HepG2 (cell line): ENCODE results near the gene MEF2B. TPM values are rescaled to one million over a fixed set of nuclear protein-coding genes. Genes with fewer than 3 reads are reported as not detected.
A peak's percentile ranks its signal among the peaks of the same experiment; 100 is the strongest.

Experiments
- CEBPG ChIP-seq: IDR thresholded peaks from 2 replicates; pipeline ENCODE4 v1.6.1; 2016
- ELF4 ChIP-seq: sonication (generic); formaldehyde crosslinking; IDR thresholded peaks from 2 replicates; pipeline ENCODE4 v1.5.0; 2020; ENCODE audit warnings: missing genetic modification reagents, mild to moderate bottlenecking, moderate library complexity, borderline replicate concordance
- FOXA1 ChIP-seq, 2 experiments: fragments of 450-650 bp in 1 of 2; sonication (generic) in 1 of 2; formaldehyde crosslinking in 1 of 2; IDR thresholded peaks; 2 replicates each; pipeline versions ENCODE4 v1.4.0 to v1.6.1; 2016 to 2020; ENCODE audit warnings: missing genetic modification reagents in 1 of 2
- HDAC2 ChIP-seq: sonication (generic); formaldehyde crosslinking; IDR thresholded peaks from 2 replicates; pipeline ENCODE4 v1.4.0; 2020; ENCODE audit warnings: missing genetic modification reagents
- HNRNPK ChIP-seq: fragments of 200-400 bp; formaldehyde crosslinking; IDR thresholded peaks from 2 replicates; pipeline ENCODE4 v1.6.1; 2018; ENCODE audit warnings: low read length, low read depth, moderate library complexity, mild to moderate bottlenecking; ENCODE audit not compliant: poor library complexity, severe bottlenecking
- HOXA5 ChIP-seq: sonication (generic); formaldehyde crosslinking; IDR thresholded peaks from 2 replicates; pipeline ENCODE4 v1.4.0; 2020; ENCODE audit warnings: missing genetic modification reagents
- NFAT5 ChIP-seq: sonication (generic); formaldehyde crosslinking; IDR thresholded peaks from 2 replicates; pipeline ENCODE4 v1.4.0; 2020; ENCODE audit warnings: missing genetic modification reagents
- SNAPC4 ChIP-seq: sonication (generic); formaldehyde crosslinking; IDR thresholded peaks from 2 replicates; pipeline ENCODE4 v1.4.0; 2020; ENCODE audit warnings: mild to moderate bottlenecking, missing genetic modification reagents
- ZBTB33 ChIP-seq: sonication (generic); formaldehyde crosslinking; IDR thresholded peaks from 2 replicates; pipeline ENCODE4 v1.4.0; 2020; ENCODE audit warnings: missing genetic modification reagents
- ZMYM3 ChIP-seq: sonication (generic); formaldehyde crosslinking; IDR thresholded peaks from 2 replicates; pipeline ENCODE4 v1.5.1; 2020; ENCODE audit warnings: mild to moderate bottlenecking, missing genetic modification reagents
- ZNF343 ChIP-seq: sonication (generic); formaldehyde crosslinking; IDR thresholded peaks from 2 replicates; pipeline ENCODE4 v1.4.0; 2020; ENCODE audit warnings: mild to moderate bottlenecking, missing genetic modification reagents
- ZNF430 ChIP-seq: sonication (generic); formaldehyde crosslinking; IDR thresholded peaks from 2 replicates; pipeline ENCODE4 v1.9.0; 2021; ENCODE audit warnings: mild to moderate bottlenecking, missing genetic modification reagents
- ZNF543 ChIP-seq: sonication (generic); formaldehyde crosslinking; IDR thresholded peaks from 2 replicates; pipeline ENCODE4 v1.4.0; 2020; ENCODE audit warnings: mild to moderate bottlenecking, missing genetic modification reagents
- ZNF704 ChIP-seq: sonication (generic); formaldehyde crosslinking; IDR thresholded peaks from 2 replicates; pipeline ENCODE4 v1.8.1; 2023; ENCODE audit warnings: mild to moderate bottlenecking, inconsistent platforms, moderate library complexity, missing genetic modification reagents, borderline replicate concordance
- polyA plus RNA-seq, 8 experiments: library from polyadenylated mRNA; depleted of rRNA in 3 of 8; stranded (reverse) in 7 of 8; unstranded in 1 of 8; fragments of >200 nt; fragmentation: Illumina TruSeq in 4 of 8; extraction: Trizol in 4 of 8; gene quantifications; 2 replicates each; pipeline versions ENCODE4 v1.2.1 to v1.2.3, GENCODE V29; 2011 to 2016; ENCODE audit warnings: low read depth in 4 of 8, missing spikeins in 1 of 8, mixed read lengths in 1 of 8; ENCODE audit not compliant: insufficient read depth in 1 of 8
- total RNA-seq, 5 experiments: library from RNA; depleted of rRNA; stranded (reverse); fragments of >200 nt; fragmentation: Illumina TruSeq; extraction: Trizol; gene quantifications; 2 replicates each; pipeline ENCODE4 v1.2.3, GENCODE V29; 2016; ENCODE audit warnings: low read depth in 1 of 5

The MEF2B gene
- total and polyA plus RNA-seq, 2 of the 13 experiments (the other 11 are each of a cell fraction or from before 2014, with no cell fraction given), result 1.2 to 1.7 TPM

- TF ChIP-seq NFAT5 (CRISPR knock-in tag) (no peak), HDAC2 (CRISPR knock-in tag) (no peak), ZBTB33 (CRISPR knock-in tag) (no peak), HOXA5 (CRISPR knock-in tag) (peak; percentile 48; the same call in 1 of the 2 replicates), HNRNPK (peak; percentile 41), SNAPC4 (0 out of 2 replicates have a peak, but pooled peaks have one; percentile 21), ELF4 (CRISPR knock-in tag) (no peak), ZMYM3 (CRISPR knock-in tag) (no peak), ZNF430 (CRISPR knock-in tag) (no peak), CEBPG (no peak), ZNF343 (CRISPR knock-in tag) (no peak), ZNF704 (CRISPR knock-in tag) (0 out of 2 replicates have a peak, but pooled peaks have one; percentile 45), ZNF543 (no peak), FOXA1 (IDR thresholded peaks at IDR 0.05) (no peak), FOXA1 (CRISPR knock-in tag; IDR thresholded peaks at IDR 0.05) (0 out of 2 replicates have a peak, but pooled peaks have one; percentile 3)
Measured at GRCh38 chr19:19170053-19170872, at the start of gene MEF2B (continued).
